Adipocyte (in vitro differentiated cells): Measurements from ENCODE around the gene ZNF746.

Source experiments
- DNase-seq: peaks from one replicate; pipeline ENCODE4 v3.0.0-alpha.2; 2015; ENCODE audit warnings: low read depth
- H3K27me3 ChIP-seq: replicated peaks from 2 replicates; pipeline ENCODE4 v1.7.0; 2013; ENCODE audit warnings: mild to moderate bottlenecking, low read length, moderate library complexity; ENCODE audit not compliant: control insufficient read depth, insufficient read depth
- H3K36me3 ChIP-seq: 2 replicates; pipeline ENCODE4 v1.7.0; 2013; ENCODE audit warnings: low read length, mild to moderate bottlenecking, moderate library complexity; ENCODE audit not compliant: control insufficient read depth, insufficient read depth, severe bottlenecking
- H3K4me1 ChIP-seq: 2 replicates; pipeline ENCODE4 v1.7.0; 2013; ENCODE audit warnings: mild to moderate bottlenecking, low read length, moderate library complexity; ENCODE audit not compliant: control insufficient read depth, insufficient read depth
- H3K4me3 ChIP-seq: 2 replicates; pipeline ENCODE4 v1.7.0; 2013; ENCODE audit warnings: mild to moderate bottlenecking, low read length, moderate library complexity
- H3K9ac ChIP-seq: 2 replicates; pipeline ENCODE4 v1.7.0; 2013; ENCODE audit warnings: mild to moderate bottlenecking, low read length, moderate library complexity
- H3K9me3 ChIP-seq: 2 replicates; pipeline ENCODE4 v1.7.0; 2013; ENCODE audit warnings: mild to moderate bottlenecking, low read length, moderate library complexity; ENCODE audit not compliant: control insufficient read depth

The ZNF746 gene

DNA sequence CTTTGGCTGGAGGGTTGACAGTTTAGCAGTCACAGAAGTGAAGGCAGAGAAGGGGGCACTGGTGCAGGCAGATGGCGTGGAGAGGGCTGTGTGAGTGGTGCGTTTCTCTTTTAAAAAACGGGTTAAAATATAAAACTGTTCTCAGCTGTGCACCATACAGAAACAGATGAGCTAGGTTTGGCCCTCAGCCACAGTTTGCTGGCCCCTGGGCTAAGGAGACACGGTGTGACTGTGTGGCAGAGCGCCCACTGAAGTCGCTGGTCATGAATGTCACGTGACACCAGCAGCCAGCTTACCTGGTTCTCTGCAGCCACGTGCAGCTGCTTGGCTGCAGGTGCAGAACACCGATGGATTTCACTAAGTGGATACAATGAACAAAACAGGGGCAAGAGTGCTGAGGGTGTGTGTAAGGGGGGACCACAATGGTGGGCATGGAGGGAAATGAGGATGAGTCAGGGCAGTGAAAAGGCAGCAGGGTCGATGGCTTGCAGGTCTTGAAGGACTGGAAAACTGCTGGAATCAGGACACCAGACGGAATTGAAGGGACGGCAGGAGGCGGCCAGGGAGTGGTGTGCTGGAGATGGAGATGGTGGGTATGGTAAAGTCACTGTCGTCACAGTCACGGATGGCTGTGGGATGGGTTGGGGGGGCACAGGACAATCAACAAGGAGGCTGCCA is 7.4 kb downstream of the ZNF746 start:
- Histone ChIP-seq H3K9me3 (no peaks in the 10 kb centered on the region), H3K4me1 (peaks cover 8% of the 10 kb centered on the region), H3K36me3 (peaks cover 88% of the 10 kb centered on the region), H3K9ac (no peak overlapping the region), H3K27me3 (no peaks in the 10 kb centered on the region), H3K4me3 (no peak overlapping the region)
- DNase-seq: no peak

DNA sequence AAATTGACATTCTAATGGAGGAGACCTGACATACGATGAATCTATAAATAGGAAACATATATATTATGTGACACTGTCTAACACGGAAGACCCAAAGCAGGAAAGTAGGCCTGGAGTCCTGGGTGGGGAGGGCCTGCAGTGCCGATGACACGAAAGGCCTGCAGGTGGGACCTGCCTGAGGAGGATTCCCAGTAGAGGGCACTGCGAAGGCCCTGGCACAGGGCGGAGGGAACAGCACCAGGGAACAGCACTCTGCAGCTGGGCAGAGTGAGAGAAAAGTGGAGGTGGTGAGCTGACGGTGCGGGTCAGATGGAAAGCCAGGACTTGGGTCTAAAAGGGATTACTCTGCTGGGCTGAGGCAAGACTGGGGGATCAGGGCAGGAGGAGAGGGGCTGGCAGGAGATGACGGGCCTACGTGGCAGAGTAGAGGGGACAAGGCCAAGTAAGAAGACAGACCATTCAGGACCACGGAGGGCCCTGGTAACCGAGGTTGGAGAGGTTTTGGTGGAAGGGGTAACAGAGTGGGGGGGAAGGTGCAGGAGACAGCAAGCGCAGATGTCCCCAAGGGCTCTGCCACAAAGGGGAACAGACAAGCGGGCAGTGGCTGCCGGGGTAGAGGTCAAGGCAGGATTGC is 8.1 kb downstream of the ZNF746 start:
- peaks cover 1% of the 10 kb centered on the region for H3K4me1 ChIP-seq
- peaks cover 94% of the 10 kb centered on the region for H3K36me3 ChIP-seq
- no peaks in the 10 kb centered on the region for H3K9me3 ChIP-seq
- no peak overlapping the region for H3K9ac ChIP-seq
- no peak for DNase-seq
- no peaks in the 10 kb centered on the region for H3K27me3 ChIP-seq
- H3K4me3 ChIP-seq: no peak overlapping the region

DNA sequence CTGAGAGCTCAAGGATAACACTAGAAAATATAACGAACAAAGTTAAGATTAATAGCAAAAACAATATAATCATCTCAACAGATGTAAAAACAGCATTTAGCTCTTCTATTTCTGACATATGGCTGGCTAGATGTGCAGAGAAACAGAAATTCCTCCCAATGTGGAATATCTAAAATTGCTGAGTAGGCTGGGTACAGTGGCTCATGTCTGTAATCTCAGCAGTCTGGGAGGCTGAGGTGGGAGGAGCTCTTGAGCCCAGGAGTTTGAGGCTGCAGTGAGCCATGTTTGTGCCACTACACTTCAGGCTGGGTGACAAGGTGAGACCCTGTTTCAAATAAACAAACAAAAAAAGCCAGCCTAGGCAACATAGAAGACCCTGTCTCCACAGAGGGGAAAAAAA is 18.0 kb downstream of the ZNF746 start:
- Histone ChIP-seq H3K4me3 (no peak overlapping the region), H3K4me1 (no peaks in the 10 kb centered on the region), H3K27me3 (no peaks in the 10 kb centered on the region), H3K36me3 (peaks cover 59% of the 10 kb centered on the region), H3K9ac (no peak overlapping the region), H3K9me3 (peaks cover 9% of the 10 kb centered on the region)
- DNase-seq: no peak

DNA sequence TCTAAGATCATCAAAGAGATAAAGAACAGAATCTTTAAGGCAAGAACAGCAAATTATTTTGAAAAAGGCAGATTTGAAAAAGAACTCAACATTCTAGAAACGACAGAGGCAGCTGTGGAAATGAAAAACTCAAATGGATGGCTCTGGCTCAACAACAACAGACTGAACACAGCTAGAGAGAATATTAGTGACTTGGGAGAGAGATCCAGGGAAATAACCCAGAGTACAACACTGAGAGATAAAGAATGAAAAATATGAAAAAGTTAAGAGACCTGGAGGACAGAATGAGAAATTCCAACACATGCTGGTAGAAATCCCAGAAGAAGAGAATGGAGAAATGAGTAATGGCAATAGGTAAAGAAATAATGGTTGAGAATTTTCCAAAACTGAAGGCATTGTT is 18.9 kb downstream of the ZNF746 start:
- Histone ChIP-seq H3K27me3 (no peaks in the 10 kb centered on the region), H3K36me3 (peaks cover 67% of the 10 kb centered on the region), H3K9ac (no peak overlapping the region), H3K4me3 (no peak overlapping the region), H3K9me3 (peaks cover 9% of the 10 kb centered on the region), H3K4me1 (no peaks in the 10 kb centered on the region)
- DNase-seq: no peak

DNA sequence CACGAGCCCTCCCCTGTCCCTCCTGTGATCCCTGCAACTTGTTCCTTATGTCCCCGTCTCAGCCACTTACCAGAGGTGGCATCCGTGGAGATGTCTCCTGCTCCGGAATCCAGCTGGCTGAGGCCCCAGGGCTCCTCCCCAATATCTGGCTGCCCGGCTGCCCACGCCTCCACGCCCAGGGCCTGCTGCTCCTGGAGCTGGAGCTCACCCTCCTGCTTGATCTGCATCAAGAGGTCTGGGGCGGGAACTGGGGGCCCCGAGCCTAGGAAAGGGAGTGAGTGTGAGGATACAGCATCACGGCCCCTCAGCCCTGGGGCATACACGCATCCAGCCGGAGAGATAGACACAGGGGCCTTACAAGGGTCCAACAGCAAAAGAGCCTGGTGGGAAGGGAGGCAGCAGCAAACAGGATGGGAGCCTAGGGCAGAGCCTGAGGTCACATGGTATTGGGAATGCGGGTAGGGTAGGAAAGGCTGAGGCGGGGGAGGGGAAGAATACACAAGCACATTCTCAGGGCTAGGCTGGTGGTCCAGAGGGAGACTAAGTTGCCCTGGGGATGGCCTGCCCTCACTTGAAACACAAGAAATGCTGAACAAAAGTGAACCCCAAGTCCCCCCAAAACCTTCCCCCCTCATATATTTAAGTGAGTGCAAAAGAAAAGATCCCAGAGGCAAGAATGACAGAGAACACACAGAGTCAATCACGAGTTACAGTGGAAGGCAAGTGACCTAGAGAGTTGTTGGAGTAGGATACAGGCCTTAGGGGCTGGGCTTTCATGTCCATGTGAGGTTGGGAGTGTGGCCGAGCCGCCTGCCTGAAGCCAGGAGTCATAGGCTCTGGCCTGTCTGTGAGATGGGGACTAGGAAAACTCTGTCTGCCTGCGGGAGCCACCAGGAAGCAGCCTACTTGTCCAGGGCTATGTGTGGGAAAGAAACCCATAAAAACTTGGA is 19.8 kb downstream of the ZNF746 start:
- Histone ChIP-seq H3K27me3 (no peaks in the 10 kb centered on the region), H3K9me3 (peaks cover 9% of the 10 kb centered on the region), H3K4me3 (no peak overlapping the region), H3K36me3 (peaks cover 74% of the 10 kb centered on the region), H3K4me1 (no peaks in the 10 kb centered on the region), H3K9ac (no peak overlapping the region)
- DNase-seq: no peak

DNA sequence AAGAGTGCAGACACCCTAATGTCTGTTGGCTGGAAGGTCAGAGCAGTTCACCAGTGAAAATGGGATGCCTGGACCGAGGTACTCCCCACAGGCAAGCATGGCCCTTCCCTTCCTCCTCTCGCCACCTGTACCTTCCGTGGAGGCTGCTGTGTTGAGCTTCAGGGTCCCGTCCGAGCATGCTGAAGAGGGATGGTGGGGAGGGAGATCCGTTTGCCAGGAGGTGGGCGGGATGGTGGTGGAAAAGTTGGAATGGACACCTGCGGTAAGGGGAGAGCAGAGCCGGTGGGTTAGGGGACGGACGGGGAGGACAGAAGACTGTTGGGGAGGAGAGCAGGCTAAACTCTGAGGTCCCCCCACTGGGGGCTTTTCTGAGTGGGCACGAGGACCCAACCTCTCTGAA is 20.8 kb downstream of the ZNF746 start:
- Histone ChIP-seq H3K36me3 (peaks cover 72% of the 10 kb centered on the region), H3K27me3 (no peaks in the 10 kb centered on the region), H3K4me3 (no peak overlapping the region), H3K9ac (no peak overlapping the region), H3K9me3 (peaks cover 9% of the 10 kb centered on the region), H3K4me1 (no peaks in the 10 kb centered on the region)
- no peak for DNase-seq

DNA sequence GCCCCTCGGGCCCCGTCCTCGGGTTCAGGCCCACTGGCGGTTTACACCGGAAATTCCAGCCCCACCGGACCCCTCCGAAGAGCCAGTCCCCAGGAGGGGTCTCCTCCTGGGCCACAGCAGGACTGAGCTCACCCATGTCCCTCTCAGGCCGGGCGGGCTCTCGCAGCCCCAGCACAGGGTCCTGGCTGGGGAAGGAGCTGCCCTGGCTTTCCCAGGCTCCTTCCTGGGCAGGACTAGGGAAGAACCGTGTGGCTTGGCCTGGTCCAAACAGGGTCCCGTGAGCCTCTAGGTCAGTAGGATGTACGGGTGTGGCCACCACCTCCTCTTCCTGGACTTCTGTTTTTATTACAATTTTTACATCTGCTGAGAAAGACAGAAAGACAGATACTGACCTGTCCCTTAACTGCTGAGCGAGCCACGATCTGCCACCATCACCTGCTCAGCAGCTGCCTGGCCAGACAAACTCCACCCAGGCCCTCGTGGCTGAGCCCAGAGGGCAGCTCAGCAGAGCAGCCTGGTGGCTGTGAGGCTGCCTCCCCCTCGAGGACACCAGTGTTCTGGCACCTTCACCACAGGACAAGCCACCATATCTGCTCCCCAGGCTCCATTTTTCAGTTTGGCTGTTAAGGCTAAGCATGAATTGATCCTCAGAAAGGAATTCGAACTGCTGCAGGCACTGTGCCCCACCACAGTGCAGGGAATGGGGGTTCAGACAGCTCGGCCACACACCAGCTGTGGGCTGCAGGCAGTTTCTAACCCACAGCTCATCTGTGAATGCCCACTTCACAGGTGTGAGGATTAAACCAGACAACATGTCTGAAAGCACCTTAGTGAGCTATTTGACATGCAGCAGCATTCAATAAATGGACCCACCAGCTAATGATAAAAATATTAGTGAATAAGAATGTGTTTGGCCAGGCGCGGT is 22.2 kb downstream of the ZNF746 start:
- H3K4me1 ChIP-seq: no peaks in the 10 kb centered on the region
- no peak overlapping the region for H3K4me3 ChIP-seq
- no peaks in the 10 kb centered on the region for H3K27me3 ChIP-seq
- H3K9me3 ChIP-seq: peaks cover 9% of the 10 kb centered on the region
- peaks cover 79% of the 10 kb centered on the region for H3K36me3 ChIP-seq
- H3K9ac ChIP-seq: no peak overlapping the region
- no peak for DNase-seq

DNA sequence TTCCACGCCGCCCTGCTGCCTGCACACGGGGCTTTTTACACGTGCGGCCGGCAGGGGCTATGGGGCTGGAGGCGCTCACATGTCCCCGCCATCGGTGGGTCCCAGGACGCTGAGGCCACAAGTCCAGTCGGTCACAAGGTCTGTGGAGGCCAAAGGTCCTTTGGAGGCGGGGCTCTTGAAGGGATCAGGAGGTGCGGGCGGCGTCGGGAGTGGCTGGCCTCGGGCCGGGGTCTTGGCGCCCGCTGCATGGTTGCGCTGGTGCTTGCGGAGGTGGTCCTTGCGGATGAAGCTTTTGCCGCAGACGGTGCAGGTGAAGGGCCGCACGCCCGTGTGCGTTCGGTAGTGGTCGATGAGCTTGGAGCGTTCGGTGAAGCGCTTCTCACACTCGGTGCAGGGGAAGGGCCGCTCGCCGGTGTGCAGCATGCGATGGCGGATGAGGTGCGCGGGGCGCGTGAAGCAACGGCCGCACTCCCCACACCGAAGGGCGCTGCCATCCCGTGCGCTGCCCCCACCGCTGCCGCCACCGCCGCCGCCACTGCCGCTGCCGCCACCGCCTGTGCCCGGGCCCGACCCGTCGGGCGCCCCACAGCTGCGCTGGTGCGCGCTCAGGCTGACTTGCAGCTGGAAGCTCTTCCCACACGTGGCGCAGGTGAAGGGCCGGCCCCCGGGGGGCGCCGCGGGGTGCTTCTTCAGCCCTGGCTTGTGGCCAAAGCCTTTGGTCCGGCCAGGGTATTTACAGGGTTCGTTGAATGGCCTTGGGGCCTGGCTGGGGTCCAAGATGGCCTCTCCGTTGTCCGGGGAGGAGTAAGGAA is 23.1 kb downstream of the ZNF746 start:
- no peaks in the 10 kb centered on the region for H3K4me1 ChIP-seq
- no peak overlapping the region for H3K4me3 ChIP-seq
- H3K36me3 ChIP-seq: peaks cover 73% of the 10 kb centered on the region
- no peak overlapping the region for H3K9ac ChIP-seq
- no peaks in the 10 kb centered on the region for H3K27me3 ChIP-seq
- DNase-seq: no peak
- peaks cover 9% of the 10 kb centered on the region for H3K9me3 ChIP-seq

DNA sequence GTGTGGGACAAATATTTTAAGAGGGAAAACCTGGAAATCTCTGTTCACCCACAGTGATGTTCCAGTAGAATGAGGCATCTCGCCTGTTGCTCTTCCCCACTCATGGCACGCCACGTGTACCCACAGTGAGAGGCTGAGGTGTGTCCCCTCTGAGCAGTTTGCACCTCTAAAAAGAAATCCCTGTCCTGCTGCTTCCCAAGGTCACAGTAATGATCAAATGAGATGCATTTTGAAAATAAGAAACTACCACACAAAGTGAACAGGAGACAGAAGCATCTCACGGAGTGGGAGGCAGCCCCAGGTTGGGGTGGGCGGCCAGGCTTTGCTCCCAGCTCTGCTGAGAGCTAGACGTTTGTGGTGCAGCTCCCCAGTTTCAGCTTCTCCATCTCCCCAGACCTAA is 24.4 kb downstream of the ZNF746 start:
- H3K9ac ChIP-seq: no peak overlapping the region
- peaks cover 60% of the 10 kb centered on the region for H3K36me3 ChIP-seq
- no peaks in the 10 kb centered on the region for H3K27me3 ChIP-seq
- H3K4me3 ChIP-seq: no peak overlapping the region
- no peaks in the 10 kb centered on the region for H3K4me1 ChIP-seq
- H3K9me3 ChIP-seq: no peaks in the 10 kb centered on the region
- DNase-seq: no peak

GRCh38 chr7:149471289-149471953 is 26.2 kb downstream of the ZNF746 start:
- Histone ChIP-seq H3K4me1 (no peaks in the 10 kb centered on the region), H3K9me3 (peaks cover 5% of the 10 kb centered on the region), H3K27me3 (no peaks in the 10 kb centered on the region), H3K9ac (no peak overlapping the region), H3K36me3 (peaks cover 47% of the 10 kb centered on the region), H3K4me3 (no peak overlapping the region)
- DNase-seq: no peak
